Activated T-helper 2 cell treated with anti-CD3 and anti-CD28 coated beads, Interferon-gamma antibody, Interleukin-2, Interleukin-4, amounts not matched to agents 10 μg/mL and 5 μg/mL and 100 μg/mL, durations not matched to agents 14 hours and 24 hours and 36 hours (primary cell): ENCODE measurements around the gene SURF6. TPM values are rescaled to one million over a fixed set of nuclear protein-coding genes. Genes with fewer than 3 reads are reported as not detected.

Experiments
- DNase-seq: peaks from one replicate; pipeline ENCODE4 v3.0.0; 2021; ENCODE audit warnings: low spot score
- H3K27ac Mint-ChIP-seq: one replicate; pipeline ENCODE4 v1.8.0; 2021; ENCODE audit warnings: mixed read lengths
- H3K27me3 Mint-ChIP-seq: one replicate; pipeline ENCODE4 v1.8.0; 2021; ENCODE audit warnings: low read depth, mixed read lengths
- H3K36me3 Mint-ChIP-seq: one replicate; pipeline ENCODE4 v1.8.0; 2021; ENCODE audit warnings: low read depth, mixed read lengths
- H3K4me1 Mint-ChIP-seq: one replicate; pipeline ENCODE4 v1.8.0; 2021; ENCODE audit warnings: low read depth, mixed read lengths
- H3K4me3 Mint-ChIP-seq: one replicate; pipeline ENCODE4 v1.8.0; 2021; ENCODE audit warnings: low read depth, mild to moderate bottlenecking, moderate library complexity, mixed read lengths
- H3K9me3 Mint-ChIP-seq: one replicate; pipeline ENCODE4 v1.8.0; 2021; ENCODE audit warnings: mixed read lengths
- intact Hi-C: fragments of 100-400 bp; cut with micrococcal nuclease; formaldehyde crosslinking; loops from one replicate; pipeline ENCODE4 v1.15.1; 2023
- total RNA-seq: library from RNA; stranded (reverse); gene quantifications from 2 replicates; pipeline ENCODE4 v1.2.3, GENCODE V29; 2022

The SURF6 gene
- total RNA-seq, 1 donor from 2014 or later, result 24.4 TPM

DNA sequence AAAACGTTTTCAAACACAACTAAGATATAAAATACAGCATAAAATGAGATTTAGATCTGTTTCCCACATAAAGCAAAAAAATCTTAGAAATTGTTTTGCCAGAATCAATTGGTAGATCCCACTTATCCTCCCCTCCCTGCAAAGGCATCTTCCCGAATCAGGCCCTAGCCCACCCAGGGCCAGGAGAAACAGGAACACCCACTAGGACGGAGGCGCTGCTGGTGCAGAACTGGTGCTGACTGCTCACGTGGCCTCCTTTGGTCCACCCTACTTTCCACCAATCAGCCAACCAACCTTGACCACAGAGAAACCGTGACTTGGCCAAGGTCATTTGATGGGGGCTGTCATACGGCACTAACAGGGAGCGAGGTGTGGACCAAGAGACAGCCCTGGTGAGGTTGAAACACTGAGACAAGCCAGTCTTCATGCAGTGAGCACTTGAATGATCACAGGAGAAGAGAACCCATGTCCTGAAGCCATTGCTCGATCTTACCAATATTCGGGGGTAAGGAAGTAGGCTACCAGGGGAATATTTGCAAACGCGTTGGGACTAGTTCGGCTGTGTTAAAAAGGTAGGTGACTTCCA is 25.6 kb upstream of the SURF6 start:
- H3K36me3 Mint-ChIP-seq, result peaks cover 74% of the 10 kb centered on the region
- H3K4me3 Mint-ChIP-seq, result no peak overlapping the region
- no peaks in the 10 kb centered on the region for H3K9me3 Mint-ChIP-seq
- intact Hi-C loops, result no loop called here
- H3K27ac Mint-ChIP-seq, result peak overlapping the region; percentile 78
- no peaks in the 10 kb centered on the region for H3K27me3 Mint-ChIP-seq
- peaks cover 40% of the 10 kb centered on the region for H3K4me1 Mint-ChIP-seq
- DNase-seq, result no peak

DNA sequence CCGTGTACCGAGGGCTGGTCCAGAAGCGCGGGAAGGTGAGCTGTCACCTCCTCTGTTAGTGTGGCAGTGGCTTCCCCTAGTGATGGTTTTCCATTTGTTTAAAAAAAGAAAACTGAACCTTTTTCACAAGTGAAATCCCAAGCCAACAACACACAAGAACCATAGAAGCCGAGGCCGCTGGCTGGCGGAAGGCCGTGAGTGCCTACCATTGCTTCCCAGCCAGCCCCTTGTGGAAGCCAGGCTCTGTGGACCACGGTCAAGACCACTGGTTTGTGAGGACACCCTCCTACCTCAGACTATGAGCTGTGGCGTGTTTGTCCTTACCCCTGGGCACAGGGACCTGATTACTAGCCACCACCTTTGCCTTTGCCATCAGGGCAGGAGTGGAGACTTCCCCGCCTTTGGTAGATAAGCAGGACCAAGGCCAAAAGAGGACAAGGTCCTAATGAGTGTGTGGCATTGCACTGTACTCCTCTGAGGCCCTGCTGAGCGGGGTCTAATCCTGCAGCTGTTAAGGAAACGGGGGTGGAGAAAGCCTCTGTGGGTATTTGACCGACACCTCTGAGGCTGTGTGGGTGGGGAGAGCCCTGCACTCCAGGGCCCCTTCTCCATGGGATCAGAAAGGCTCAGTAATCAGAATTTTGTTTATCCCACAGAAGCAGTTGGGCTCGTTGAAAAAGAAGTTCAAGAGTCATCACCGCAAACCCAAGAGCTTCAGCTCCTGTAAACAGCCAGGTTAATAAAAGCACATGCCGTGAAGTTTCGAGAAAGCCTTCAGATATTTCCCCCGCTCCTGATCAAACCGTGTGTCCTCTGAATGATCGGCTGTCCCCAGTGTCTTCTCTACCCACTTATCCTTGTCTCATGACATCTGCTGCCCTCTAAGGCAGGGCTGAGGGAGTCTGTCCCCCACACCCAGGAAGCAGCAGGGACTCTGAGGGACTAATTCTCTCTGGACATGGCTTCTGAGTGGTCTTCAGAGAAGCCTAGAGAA is 24.7 kb upstream of the SURF6 start:
- no peak overlapping the region for H3K4me3 Mint-ChIP-seq
- H3K27ac Mint-ChIP-seq, result peak overlapping the region; percentile 78
- H3K27me3 Mint-ChIP-seq, result no peaks in the 10 kb centered on the region
- H3K4me1 Mint-ChIP-seq, result peaks cover 37% of the 10 kb centered on the region
- DNase-seq, result no peak
- peaks cover 65% of the 10 kb centered on the region for H3K36me3 Mint-ChIP-seq
- intact Hi-C loops, result no loop called here
- H3K9me3 Mint-ChIP-seq, result no peaks in the 10 kb centered on the region

- no peak for DNase-seq
- H3K4me1 Mint-ChIP-seq, result peaks cover 41% of the 10 kb centered on the region
- no peaks in the 10 kb centered on the region for H3K9me3 Mint-ChIP-seq
- intact Hi-C loops, result loop anchor here (5.0 kb wide), 1 partner anchor 128 kb away; no protein-coding TSS in a partner anchor
- H3K4me3 Mint-ChIP-seq, result no peak overlapping the region
- no peaks in the 10 kb centered on the region for H3K27me3 Mint-ChIP-seq
- H3K27ac Mint-ChIP-seq, result peak overlapping the region; percentile 60
- peaks cover 56% of the 10 kb centered on the region for H3K36me3 Mint-ChIP-seq
These were observed 23.6 kb upstream of the SURF6 start for GRCh38 chr9:133359399-133360175.

- Mint-ChIP-seq H3K9me3 (no peaks in the 10 kb centered on the region), H3K27ac (peak overlapping the region; percentile 22), H3K4me1 (peaks cover 45% of the 10 kb centered on the region), H3K36me3 (peaks cover 47% of the 10 kb centered on the region), H3K4me3 (peak overlapping the region; percentile 83), H3K27me3 (no peaks in the 10 kb centered on the region)
- no peak for DNase-seq
- intact Hi-C loops, result loop anchor here (2.0 to 5.0 kb wide), 2 partner anchors 21 to 130 kb away; partner anchors contain the start of gene SURF6
These were observed 21.7 kb upstream of the SURF6 start for GRCh38 chr9:133357656-133358055.

GRCh38 chr9:133356391-133357091 is 20.6 kb upstream of the SURF6 start, which contains the start of the genes SURF1 and SURF2:
Gene SURF1, minus strand, starts transcription at chr9:133356487. Its CDS starts 34 bp downstream, at chr9:133356453.
Gene SURF2, plus strand, starts transcription at chr9:133356550. Its CDS starts 43 bp downstream, at chr9:133356593.
- Mint-ChIP-seq H3K9me3 (no peaks in the 10 kb centered on the region), H3K4me1 (peaks cover 41% of the 10 kb centered on the region), H3K36me3 (peaks cover 48% of the 10 kb centered on the region), H3K4me3 (peak within 1 kb of the TSS; percentile 88), H3K27me3 (no peaks in the 10 kb centered on the region), H3K27ac (peak within 1 kb of the TSS; percentile 74)
- DNase-seq, result peak; percentile 88
- intact Hi-C loops, result loop anchor here (1.0 to 5.0 kb wide), 4 partner anchors 8 to 131 kb away; partner anchors contain the start of genes MED22, RPL7A and SURF6

DNA sequence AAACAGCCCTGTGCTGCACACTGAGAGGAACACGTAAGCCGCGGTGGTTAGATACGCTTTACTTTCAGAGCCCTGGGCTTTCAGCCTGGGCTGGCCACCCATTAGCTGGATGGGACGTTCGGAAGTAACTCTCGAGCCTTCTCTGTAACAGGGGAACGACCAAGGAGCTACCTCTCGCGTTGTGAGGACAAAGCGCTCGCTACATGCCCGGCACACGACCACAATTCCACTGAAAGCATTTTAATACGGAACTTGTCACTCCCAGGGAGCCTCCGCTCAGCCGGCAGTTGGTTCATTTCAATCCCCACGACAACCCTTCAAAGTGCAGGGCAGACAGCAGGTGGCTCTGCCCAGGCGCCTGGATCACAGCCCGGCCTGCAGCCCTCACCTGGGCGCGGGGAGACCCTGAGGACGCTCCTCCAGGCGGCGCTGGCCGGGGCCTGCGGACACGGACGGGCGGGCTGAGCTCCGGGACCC is 19.9 kb upstream of the SURF6 start:
- Mint-ChIP-seq H3K36me3 (peaks cover 48% of the 10 kb centered on the region), H3K4me3 (peak overlapping the region; percentile 88), H3K4me1 (peaks cover 35% of the 10 kb centered on the region), H3K9me3 (no peaks in the 10 kb centered on the region), H3K27me3 (no peaks in the 10 kb centered on the region), H3K27ac (peak overlapping the region; percentile 74)
- no peak for DNase-seq
- intact Hi-C loops, result loop anchor here (1.0 to 5.0 kb wide), 4 partner anchors 8 to 131 kb away; partner anchors contain the start of genes MED22, RPL7A and SURF6

- intact Hi-C loops, result loop anchor here (5.0 kb wide), 1 partner anchor 133 kb away; no protein-coding TSS in a partner anchor
- DNase-seq, result no peak
- Mint-ChIP-seq H3K9me3 (no peaks in the 10 kb centered on the region), H3K27me3 (no peaks in the 10 kb centered on the region), H3K4me3 (peak overlapping the region; percentile 88), H3K36me3 (peaks cover 50% of the 10 kb centered on the region), H3K4me1 (peaks cover 33% of the 10 kb centered on the region), H3K27ac (no peak overlapping the region)
These were observed 18.8 kb upstream of the SURF6 start for GRCh38 chr9:133354766-133355165.

DNA sequence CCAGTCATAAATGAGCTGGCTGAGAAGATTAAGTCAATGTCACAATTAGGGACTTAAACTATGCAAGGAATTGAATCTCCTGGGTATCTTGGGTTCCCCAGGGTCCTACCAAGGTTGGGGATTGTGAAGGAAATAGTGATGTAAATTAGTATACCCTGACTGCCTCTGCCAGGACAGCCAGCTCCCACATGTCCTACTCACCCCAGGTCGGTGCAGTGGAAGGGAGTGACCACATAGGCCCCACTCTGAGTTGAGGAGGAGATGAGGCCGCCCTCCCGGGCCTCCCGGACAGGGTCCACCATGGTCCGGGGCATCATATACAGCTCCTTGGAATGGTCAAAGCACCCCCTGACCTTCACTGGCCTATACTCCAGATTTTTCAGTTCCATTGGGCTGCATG is 17.6 kb upstream of the SURF6 start:
- intact Hi-C loops, result no loop called here
- peaks cover 60% of the 10 kb centered on the region for H3K36me3 Mint-ChIP-seq
- H3K4me1 Mint-ChIP-seq, result peaks cover 38% of the 10 kb centered on the region

DNA sequence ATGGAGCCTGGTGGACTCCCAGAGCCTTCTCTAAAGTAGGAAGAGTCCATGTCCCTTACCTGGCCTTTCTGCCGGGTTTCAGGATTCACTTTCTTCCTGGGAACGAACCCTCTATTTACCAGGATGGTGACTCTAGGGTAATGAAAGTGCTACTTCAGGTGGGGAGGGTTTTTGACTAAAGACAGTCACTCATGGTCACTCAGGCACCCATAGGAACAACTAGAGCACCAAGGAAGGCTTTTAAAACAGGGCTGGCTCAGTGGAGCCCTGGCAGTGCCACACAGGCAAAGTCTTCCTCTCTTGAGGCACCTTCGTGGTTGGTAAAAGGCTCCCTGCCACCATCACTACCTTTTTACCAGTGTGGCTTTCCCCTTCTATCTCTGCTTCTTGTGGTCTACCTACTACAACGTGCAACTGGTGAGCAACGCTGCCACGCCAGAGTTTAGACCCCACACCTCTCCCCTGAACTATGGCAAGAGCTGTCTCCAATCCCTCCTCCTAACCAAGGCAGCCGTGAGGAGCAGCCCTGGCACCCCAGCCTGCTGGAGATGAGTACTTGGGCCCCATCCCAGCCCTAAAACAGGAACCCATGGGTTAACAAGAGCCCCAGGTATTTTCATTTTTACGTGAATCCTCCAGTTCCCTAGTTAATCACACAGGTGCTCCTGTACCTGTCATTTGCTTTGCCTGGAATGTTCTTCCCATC is 16.8 kb upstream of the SURF6 start:
- peaks cover 32% of the 10 kb centered on the region for H3K4me1 Mint-ChIP-seq
- no peaks in the 10 kb centered on the region for H3K9me3 Mint-ChIP-seq
- intact Hi-C loops, result no loop called here
- H3K36me3 Mint-ChIP-seq, result peaks cover 60% of the 10 kb centered on the region
- no peak overlapping the region for H3K27ac Mint-ChIP-seq
- no peaks in the 10 kb centered on the region for H3K27me3 Mint-ChIP-seq
- DNase-seq, result no peak
- peak overlapping the region; percentile 14 for H3K4me3 Mint-ChIP-seq

More for the DNA sequence above, 17.6 kb upstream of the SURF6 start:
- no peak for DNase-seq
- H3K27ac Mint-ChIP-seq, result peak overlapping the region; percentile 24
- H3K9me3 Mint-ChIP-seq, result no peaks in the 10 kb centered on the region
- no peak overlapping the region for H3K4me3 Mint-ChIP-seq
- no peaks in the 10 kb centered on the region for H3K27me3 Mint-ChIP-seq

GRCh38 chr9:133351908-133352634 is 16.1 kb upstream of the SURF6 start:
- Mint-ChIP-seq H3K36me3 (peaks cover 58% of the 10 kb centered on the region), H3K4me3 (no peak overlapping the region), H3K27ac (no peak overlapping the region), H3K27me3 (no peaks in the 10 kb centered on the region), H3K4me1 (peaks cover 26% of the 10 kb centered on the region), H3K9me3 (no peaks in the 10 kb centered on the region)
- DNase-seq, result no peak
- intact Hi-C loops, result no loop called here

DNA sequence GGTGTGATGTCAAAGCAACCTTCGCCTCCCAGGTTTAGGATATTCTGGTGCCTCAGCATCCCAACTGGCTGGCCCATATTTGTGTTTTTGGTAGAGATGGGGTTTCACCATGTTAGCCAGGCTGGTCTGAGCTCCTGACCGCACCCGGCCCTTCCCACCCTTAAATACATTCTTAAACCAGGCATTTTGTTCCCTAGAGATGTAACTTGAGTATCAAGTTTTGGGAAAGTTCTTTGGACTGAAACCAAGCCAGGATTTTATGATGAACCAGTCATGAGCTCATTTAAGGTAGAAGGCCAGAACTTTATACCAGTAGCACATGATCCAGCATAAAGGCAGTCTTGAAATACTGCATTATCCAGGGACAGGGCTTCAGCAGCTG is 15.5 kb upstream of the SURF6 start:
- DNase-seq, result no peak
- peaks cover 64% of the 10 kb centered on the region for H3K36me3 Mint-ChIP-seq
- H3K27me3 Mint-ChIP-seq, result no peaks in the 10 kb centered on the region
- H3K9me3 Mint-ChIP-seq, result no peaks in the 10 kb centered on the region
- no peak overlapping the region for H3K27ac Mint-ChIP-seq
- H3K4me3 Mint-ChIP-seq, result peak overlapping the region; percentile 2
- peaks cover 32% of the 10 kb centered on the region for H3K4me1 Mint-ChIP-seq
- intact Hi-C loops, result no loop called here
